Memory B cell (primary cell): ENCODE measurements around the gene PAQR4.

ENCODE experiments used
- ATAC-seq: fragments of 150-1000 bp; cut with Tn5 transposase; 2 replicates; pipeline ENCODE4 v1.10.0; 2021; ENCODE audit warnings: low read depth, mild to moderate bottlenecking, moderate library complexity
- DNase-seq, 2 donors: peaks; one replicate each; pipeline ENCODE4 v3.0.0; 2022; ENCODE audit warnings: low spot score in 2 of 2
- H3K27ac Mint-ChIP-seq: one replicate; pipeline ENCODE4 v1.8.0; 2022; ENCODE audit warnings: mild to moderate bottlenecking, moderate library complexity, mixed read lengths
- H3K27me3 Mint-ChIP-seq: one replicate; pipeline ENCODE4 v1.8.0; 2022; ENCODE audit warnings: mixed read lengths
- H3K36me3 Mint-ChIP-seq: one replicate; pipeline ENCODE4 v1.8.0; 2022; ENCODE audit warnings: mild to moderate bottlenecking, mixed read lengths
- H3K4me1 Mint-ChIP-seq: one replicate; pipeline ENCODE4 v1.8.0; 2022; ENCODE audit warnings: mixed read lengths
- H3K4me3 Mint-ChIP-seq: one replicate; pipeline ENCODE4 v1.8.0; 2022; ENCODE audit warnings: mild to moderate bottlenecking, moderate library complexity, mixed read lengths
- H3K9me3 Mint-ChIP-seq: one replicate; pipeline ENCODE4 v1.8.0; 2022; ENCODE audit warnings: mixed read lengths

The PAQR4 gene

GRCh38 chr16:2953706-2954627 lies 15.2 kb upstream of the PAQR4 start:
- ATAC-seq (peak; percentile 38), DNase-seq (no peak)
- no peaks in the 10 kb centered on the region for H3K9me3 Mint-ChIP-seq
- no peak overlapping the region for H3K4me3 Mint-ChIP-seq
- peaks cover under 1% of the 10 kb centered on the region for H3K4me1 Mint-ChIP-seq
- peaks cover 4% of the 10 kb centered on the region for H3K36me3 Mint-ChIP-seq
- H3K27me3 Mint-ChIP-seq = peaks cover 13% of the 10 kb centered on the region
- H3K27ac Mint-ChIP-seq = no peak overlapping the region

- H3K36me3 Mint-ChIP-seq = peaks cover 2% of the 10 kb centered on the region
- no peaks in the 10 kb centered on the region for H3K9me3 Mint-ChIP-seq
- no peak overlapping the region for H3K27ac Mint-ChIP-seq
- no peak for ATAC-seq
- H3K4me1 Mint-ChIP-seq = peaks cover 2% of the 10 kb centered on the region
- no peak for DNase-seq
- H3K4me3 Mint-ChIP-seq = no peak overlapping the region
- peaks cover 14% of the 10 kb centered on the region for H3K27me3 Mint-ChIP-seq
Observed at GRCh38 chr16:2954656-2955381, 14.3 kb upstream of the PAQR4 start.

DNA sequence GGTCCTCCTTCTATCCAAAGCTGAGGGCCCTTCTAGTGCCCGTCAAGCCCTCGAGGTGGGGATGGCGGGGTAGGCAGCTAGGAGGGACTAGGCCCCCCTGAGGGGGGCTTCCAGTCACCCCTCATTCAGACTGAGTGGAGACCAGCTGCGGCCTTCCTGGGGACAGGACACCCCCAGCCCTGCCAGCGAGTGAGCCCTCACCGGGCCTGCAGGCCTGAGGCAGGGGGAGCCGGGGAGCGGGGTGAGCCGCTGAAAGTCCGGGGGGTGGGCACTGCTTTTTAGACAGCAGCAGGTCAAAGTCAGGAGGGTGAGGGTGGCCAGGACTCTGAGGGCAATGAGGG lies 13.7 kb upstream of the PAQR4 start:
- no peak for ATAC-seq
- no peak for DNase-seq
- peaks cover 2% of the 10 kb centered on the region for H3K4me1 Mint-ChIP-seq
- H3K27me3 Mint-ChIP-seq = peaks cover 17% of the 10 kb centered on the region
- no peak overlapping the region for H3K27ac Mint-ChIP-seq
- peaks cover 2% of the 10 kb centered on the region for H3K36me3 Mint-ChIP-seq
- no peak overlapping the region for H3K4me3 Mint-ChIP-seq
- no peaks in the 10 kb centered on the region for H3K9me3 Mint-ChIP-seq

DNA sequence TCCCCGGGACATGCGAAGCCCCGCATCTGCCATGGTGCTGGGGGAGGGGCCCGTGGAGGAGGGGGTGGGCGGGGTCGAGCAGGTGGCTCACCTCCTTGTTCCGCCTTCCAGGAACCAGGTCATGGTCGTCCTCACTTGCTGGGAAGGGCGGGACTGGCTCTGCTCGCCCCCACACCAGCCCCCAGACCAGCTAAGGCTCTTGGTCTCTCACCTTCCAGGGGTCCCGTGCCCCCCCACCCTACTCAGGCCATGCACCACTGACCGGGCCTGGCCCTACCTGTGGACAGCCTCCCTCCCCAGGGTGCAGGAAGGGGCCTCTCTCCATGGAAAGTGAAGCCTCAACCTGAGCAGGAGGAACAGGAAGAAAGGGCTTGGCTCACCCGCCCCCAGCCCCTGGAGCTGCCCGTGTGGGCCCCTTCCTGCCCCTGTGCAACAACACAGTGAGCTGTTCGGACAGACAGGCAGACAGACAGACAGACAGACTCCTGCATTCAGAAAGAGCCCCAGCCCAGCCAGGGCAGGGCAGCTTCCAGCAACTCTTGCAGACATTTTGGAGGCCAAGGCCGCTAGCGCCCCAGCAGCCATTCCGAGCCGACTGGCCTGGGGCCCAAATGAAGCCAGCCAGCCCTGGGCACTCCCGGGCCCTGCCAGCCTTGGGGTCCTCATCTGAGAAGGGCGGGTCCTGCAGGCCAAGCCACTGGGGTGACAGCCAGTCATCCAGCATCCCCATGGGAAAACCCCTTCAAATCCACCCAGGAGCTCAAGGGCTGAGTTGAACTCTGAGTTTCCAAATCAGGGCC lies 13.2 kb upstream of the PAQR4 start:
- DNase-seq = no peak
- ATAC-seq = no peak
- Mint-ChIP-seq H3K4me1 (peaks cover 2% of the 10 kb centered on the region), H3K4me3 (no peak overlapping the region), H3K9me3 (no peaks in the 10 kb centered on the region), H3K27me3 (peaks cover 19% of the 10 kb centered on the region), H3K36me3 (peaks cover 2% of the 10 kb centered on the region), H3K27ac (no peak overlapping the region)

GRCh38 chr16:2956579-2956956 lies 12.6 kb upstream of the PAQR4 start:
- DNase-seq = no peak
- H3K27ac Mint-ChIP-seq = no peak overlapping the region
- ATAC-seq = no peak

GRCh38 chr16:2959206-2959605 lies 9.9 kb upstream of the PAQR4 start:
- DNase-seq = no peak
- no peaks in the 10 kb centered on the region for H3K36me3 Mint-ChIP-seq
- H3K9me3 Mint-ChIP-seq = no peaks in the 10 kb centered on the region
- H3K27ac Mint-ChIP-seq = no peak overlapping the region
- H3K4me3 Mint-ChIP-seq = no peak overlapping the region
- no peak for ATAC-seq
- H3K4me1 Mint-ChIP-seq = peaks cover 14% of the 10 kb centered on the region
- H3K27me3 Mint-ChIP-seq = peaks cover 27% of the 10 kb centered on the region

More at GRCh38 chr16:2956579-2956956, 12.6 kb upstream of the PAQR4 start:
- H3K9me3 Mint-ChIP-seq = no peaks in the 10 kb centered on the region
- peaks cover 2% of the 10 kb centered on the region for H3K4me1 Mint-ChIP-seq
- H3K36me3 Mint-ChIP-seq = peaks cover under 1% of the 10 kb centered on the region
- H3K4me3 Mint-ChIP-seq = no peak overlapping the region
- H3K27me3 Mint-ChIP-seq = peaks cover 19% of the 10 kb centered on the region

DNA sequence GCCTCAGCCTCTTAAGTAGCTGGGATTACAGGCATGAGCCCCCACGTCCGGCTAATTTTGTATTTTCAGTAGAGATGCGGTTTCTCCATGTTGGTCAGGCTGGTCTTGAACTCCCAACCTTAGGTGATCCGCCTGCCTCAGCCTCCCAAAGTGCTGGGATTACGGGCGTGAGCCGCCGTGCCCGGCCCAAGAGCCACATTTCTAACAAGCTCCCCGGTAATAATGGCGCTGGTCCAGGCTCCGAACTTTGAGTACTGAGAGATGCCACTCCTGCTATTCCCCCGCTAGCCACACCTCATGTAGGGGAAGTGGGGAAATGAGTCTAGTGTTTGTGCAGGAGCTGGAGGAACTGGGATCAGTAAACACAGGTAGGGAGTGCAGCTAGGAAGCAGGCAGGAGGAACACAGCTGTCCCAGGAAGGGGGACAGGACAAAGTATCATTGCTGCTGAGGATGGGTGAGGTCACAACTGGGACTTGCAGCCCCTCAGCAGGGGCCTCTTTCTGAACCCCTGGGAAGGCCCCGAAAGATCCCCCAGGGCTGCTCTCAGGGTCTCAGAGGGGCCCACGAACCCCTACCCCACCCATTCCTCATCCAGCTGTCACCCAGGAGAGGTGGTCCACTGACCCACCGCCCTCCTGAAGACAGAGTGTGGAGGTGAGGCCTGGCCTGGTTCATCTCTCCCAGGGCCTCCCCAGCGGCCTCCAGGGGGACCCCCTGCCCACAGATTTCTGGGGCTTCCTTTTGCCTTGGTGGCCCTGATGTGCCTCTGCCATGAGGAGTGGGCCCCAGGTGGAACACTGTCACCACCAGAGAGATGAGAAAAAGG lies 8.8 kb upstream of the PAQR4 start:
- no peak for ATAC-seq
- no peak overlapping the region for H3K4me3 Mint-ChIP-seq
- H3K27me3 Mint-ChIP-seq = peaks cover 27% of the 10 kb centered on the region
- H3K4me1 Mint-ChIP-seq = peaks cover 20% of the 10 kb centered on the region
- DNase-seq = no peak
- H3K9me3 Mint-ChIP-seq = no peaks in the 10 kb centered on the region
- H3K36me3 Mint-ChIP-seq = no peaks in the 10 kb centered on the region
- no peak overlapping the region for H3K27ac Mint-ChIP-seq

DNA sequence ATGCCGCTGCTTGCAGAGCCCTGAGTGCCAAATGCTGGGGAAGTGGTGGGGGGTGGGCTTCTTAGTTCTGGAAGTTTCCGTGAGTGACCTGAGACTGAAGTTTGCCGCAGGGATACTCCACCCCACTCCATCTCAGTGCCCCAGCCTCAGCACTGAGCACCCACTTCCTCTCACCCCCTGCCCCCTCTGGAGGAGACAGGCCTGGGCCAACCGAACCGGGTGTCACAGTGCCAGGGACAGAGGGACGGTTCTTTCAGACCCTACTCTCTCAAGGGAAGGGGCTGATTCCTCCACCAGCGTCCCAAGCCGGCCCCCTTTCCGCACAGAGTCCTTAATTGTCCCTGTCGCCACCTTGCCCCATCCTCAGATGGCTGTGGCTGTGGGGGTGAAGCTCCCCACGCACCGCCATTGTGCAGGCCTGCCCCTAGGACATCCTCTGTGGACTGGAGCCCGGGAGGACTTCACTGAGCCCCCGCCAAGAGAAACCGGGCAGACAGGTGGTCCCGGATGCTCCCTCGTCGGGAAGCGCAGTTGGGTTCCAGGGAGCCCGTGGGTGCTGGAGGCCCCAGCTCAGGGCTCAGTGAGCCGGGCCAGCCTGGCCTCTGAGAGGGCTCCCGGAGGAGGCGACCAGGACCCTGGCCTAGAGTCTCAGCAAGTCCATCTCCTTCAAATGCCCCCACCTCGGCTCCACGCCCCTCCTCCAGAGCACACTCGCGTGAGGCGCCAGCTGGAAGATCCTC lies 6.6 kb upstream of the PAQR4 start:
- no peak overlapping the region for H3K27ac Mint-ChIP-seq
- H3K4me1 Mint-ChIP-seq = peaks cover 23% of the 10 kb centered on the region
- ATAC-seq = no peak
- DNase-seq = peak in 1 of 2 donors; percentile 43
- no peaks in the 10 kb centered on the region for H3K9me3 Mint-ChIP-seq
- peak overlapping the region; percentile 8 for H3K4me3 Mint-ChIP-seq
- H3K36me3 Mint-ChIP-seq = no peaks in the 10 kb centered on the region
- peaks cover 18% of the 10 kb centered on the region for H3K27me3 Mint-ChIP-seq

- ATAC-seq (peak; percentile 16), DNase-seq (no peak)
- H3K27ac Mint-ChIP-seq = no peak overlapping the region
- H3K36me3 Mint-ChIP-seq = no peaks in the 10 kb centered on the region
- peaks cover 25% of the 10 kb centered on the region for H3K4me1 Mint-ChIP-seq
- H3K9me3 Mint-ChIP-seq = no peaks in the 10 kb centered on the region
- peak overlapping the region; percentile 81 for H3K4me3 Mint-ChIP-seq
- peaks cover 18% of the 10 kb centered on the region for H3K27me3 Mint-ChIP-seq
Observed at GRCh38 chr16:2963074-2963722, 6.0 kb upstream of the PAQR4 start.

GRCh38 chr16:2963723-2964474 lies 5.2 kb upstream of the PAQR4 start, which contains the start of gene KREMEN2:
Gene KREMEN2 (plus strand): TSS chr16:2964275. CDS start chr16:2964521, 246 bp downstream.
- Mint-ChIP-seq H3K9me3 (no peaks in the 10 kb centered on the region), H3K4me1 (peaks cover 29% of the 10 kb centered on the region), H3K4me3 (peak within 1 kb of the TSS; percentile 81), H3K27me3 (peaks cover 19% of the 10 kb centered on the region), H3K27ac (no peak within 1 kb of the TSS), H3K36me3 (no peaks in the 10 kb centered on the region)
- no peak for ATAC-seq
- DNase-seq = no peak

DNA sequence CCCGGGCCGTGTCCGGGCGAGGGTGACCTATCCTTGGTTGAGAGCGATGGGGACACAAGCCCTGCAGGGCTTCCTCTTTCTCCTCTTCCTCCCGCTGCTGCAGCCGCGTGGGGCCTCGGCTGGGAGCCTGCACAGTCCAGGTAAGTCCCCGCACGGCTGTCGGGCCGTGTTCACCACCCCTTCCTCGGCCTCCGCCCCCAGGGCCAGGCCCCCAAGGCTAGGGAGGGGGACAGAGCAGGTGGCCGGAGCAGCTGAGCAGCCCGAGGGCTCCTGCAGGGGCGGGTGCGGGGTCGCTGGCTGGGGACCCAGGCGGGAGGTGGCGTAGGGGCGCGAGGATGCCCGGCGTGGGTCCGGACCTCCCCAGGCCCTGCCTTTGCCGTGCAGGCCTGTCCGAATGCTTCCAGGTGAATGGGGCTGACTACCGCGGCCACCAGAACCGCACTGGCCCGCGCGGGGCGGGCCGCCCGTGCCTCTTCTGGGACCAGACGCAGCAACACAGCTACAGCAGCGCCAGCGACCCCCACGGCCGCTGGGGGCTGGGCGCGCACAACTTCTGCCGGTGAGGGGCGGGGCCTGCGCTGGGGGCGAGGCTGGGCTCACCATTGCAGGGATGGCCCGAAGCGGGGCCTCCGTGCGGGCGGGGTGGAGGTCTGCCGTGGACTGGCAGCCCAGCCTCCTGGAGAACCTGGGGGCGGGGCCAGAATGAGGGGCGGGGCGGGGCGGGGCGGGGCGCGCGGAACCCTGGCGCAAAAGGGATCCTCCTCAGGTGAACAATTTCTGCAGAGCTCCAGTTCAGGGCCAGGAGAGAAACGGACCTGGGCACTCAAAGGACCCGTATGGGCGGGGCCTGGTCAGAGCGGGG lies 4.4 kb upstream of the PAQR4 start:
- H3K4me1 Mint-ChIP-seq = peaks cover 27% of the 10 kb centered on the region
- ATAC-seq (peak; percentile 11), DNase-seq (peak in 1 of 2 donors; percentile 59)
- H3K27me3 Mint-ChIP-seq = peaks cover 16% of the 10 kb centered on the region
- peak overlapping the region; percentile 81 for H3K4me3 Mint-ChIP-seq
- no peak overlapping the region for H3K27ac Mint-ChIP-seq
- no peaks in the 10 kb centered on the region for H3K9me3 Mint-ChIP-seq
- no peaks in the 10 kb centered on the region for H3K36me3 Mint-ChIP-seq
